Endothelial cell of umbilical vein (primary cell): ENCODE data around the gene GSN. TPM values are rescaled to one million over a fixed set of nuclear protein-coding genes. Genes with fewer than 3 reads are reported as not detected.

ENCODE experiments used
- BruUV-seq: library from RNA; stranded (reverse); fragments of 400-500 nt; replicated peaks from 2 replicates; lab custom pipeline; 2021; lab: Mats Ljungman, UMichigan
- CTCF ChIA-PET: fragments of 300-600, 350-600 bp; sonication (Branson Sonifier 250); formaldehyde crosslinking; loops from one replicate; lab custom pipeline; 2021; ENCODE audit warnings: antibody characterized with exemption, inconsistent platforms; lab: Charles Lee
- POLR2A ChIA-PET: fragments of 300-600, 350-600 bp; sonication (Branson Sonifier 250); formaldehyde crosslinking; loops from one replicate; lab custom pipeline; 2021; ENCODE audit warnings: antibody characterized with exemption, inconsistent platforms; lab: Charles Lee
- DNase-seq: peaks from one replicate; pipeline ENCODE4 v3.0.0-alpha.2; 2011; ENCODE audit warnings: low read depth, low spot score
- FAIRE-seq: peaks from 2 replicates; lab custom pipeline; 2011; peaks lifted over from hg19 to GRCh38; lab: Jason Lieb, UNC
- H2AFZ ChIP-seq: 2 replicates; pipeline ENCODE4 v1.6.0; 2012; ENCODE audit warnings: low read depth, low read length, control low read depth, inconsistent platforms
- H3K27ac ChIP-seq: 2 replicates; pipeline ENCODE4 v1.5.1; 2011; ENCODE audit warnings: low read depth, mild to moderate bottlenecking, control low read depth, low read length, moderate library complexity; ENCODE audit not compliant: insufficient read depth
- H3K27me3 ChIP-seq, 2 experiments: 2 replicates each; pipeline versions ENCODE4 v1.6.0 to v1.6.1; 2011; ENCODE audit warnings: low read length in 2 of 2, mixed read lengths in 1 of 2; ENCODE audit not compliant: control insufficient read depth in 2 of 2, insufficient read depth in 2 of 2
- H3K36me3 ChIP-seq, 2 experiments: 2 replicates in 1 of 2; 3 replicates in 1 of 2; pipeline ENCODE4 v1.5.1; 2011; ENCODE audit warnings: low read length in 2 of 2, mild to moderate bottlenecking in 1 of 2, moderate library complexity in 1 of 2; ENCODE audit not compliant: control insufficient read depth in 2 of 2, insufficient read depth in 2 of 2; ENCODE audit errors: extremely low read depth in 1 of 2
- H3K4me1 ChIP-seq: 3 replicates; pipeline ENCODE4 v1.5.1; 2011; ENCODE audit warnings: mild to moderate bottlenecking, low read length; ENCODE audit not compliant: control insufficient read depth, insufficient read depth; ENCODE audit errors: extremely low read depth
- H3K4me2 ChIP-seq: 2 replicates; pipeline ENCODE4 v1.6.1; 2011; ENCODE audit warnings: low read length, control low read depth, mixed read lengths; ENCODE audit not compliant: insufficient read depth
- H3K4me3 ChIP-seq, 3 experiments: fragments of 200-600 bp in 1 of 3; sonication (generic), shearing (Covaris generic) in 1 of 3; replicated peaks in 1 of 3; 2 replicates each; pipeline ENCODE4 v1.5.1; 2011 to 2016; ENCODE audit warnings: control low read depth in 3 of 3, low read length in 3 of 3, mild to moderate bottlenecking in 2 of 3, inconsistent platforms in 1 of 3, low read depth in 1 of 3, moderate library complexity in 1 of 3; ENCODE audit not compliant: insufficient read depth in 1 of 3
- H3K79me2 ChIP-seq: 2 replicates; pipeline ENCODE4 v1.6.0; 2012; ENCODE audit warnings: low read length, inconsistent platforms; ENCODE audit not compliant: control insufficient read depth, insufficient read depth
- H3K9ac ChIP-seq: replicated peaks from 2 replicates; pipeline ENCODE3; 2011; ENCODE audit warnings: low read length, control low read depth; ENCODE audit not compliant: insufficient read depth; ENCODE audit errors: extremely low read depth
- H3K9me1 ChIP-seq: replicated peaks from 3 replicates; pipeline ENCODE4 v1.6.0; 2011; ENCODE audit warnings: mild to moderate bottlenecking, low read length; ENCODE audit not compliant: control insufficient read depth, insufficient read depth; ENCODE audit errors: extremely low read depth
- H3K9me3 ChIP-seq: replicated peaks from 2 replicates; pipeline ENCODE4 v1.5.1; 2012; ENCODE audit warnings: low read length, inconsistent platforms; ENCODE audit not compliant: control insufficient read depth, insufficient read depth
- H4K20me1 ChIP-seq: replicated peaks from 2 replicates; pipeline ENCODE3; 2011; ENCODE audit warnings: mild to moderate bottlenecking, low read length; ENCODE audit not compliant: control insufficient read depth, insufficient read depth; ENCODE audit errors: extremely low read depth
- CTCF ChIP-seq, 2 donors: IDR thresholded peaks; 1 replicate in 1 of 2; 2 replicates in 1 of 2; pipeline ENCODE4 v1.5.1; 2011; ENCODE audit warnings: low read length in 2 of 2, mild to moderate bottlenecking in 2 of 2, moderate library complexity in 2 of 2, control low read depth in 1 of 2, inconsistent platforms in 1 of 2, low read depth in 1 of 2; ENCODE audit not compliant: insufficient read depth in 1 of 2; ENCODE audit errors: extremely low read depth in 1 of 2
- EZH2 ChIP-seq: IDR thresholded peaks from 2 replicates; pipeline ENCODE4 v1.6.1; 2012; ENCODE audit warnings: borderline replicate concordance, low read depth, mild to moderate bottlenecking, moderate library complexity, low read length, inconsistent platforms; ENCODE audit not compliant: severe bottlenecking
- FOS ChIP-seq: IDR thresholded peaks from 2 replicates; pipeline ENCODE4 v1.6.1; 2011; ENCODE audit warnings: mild to moderate bottlenecking, low read length, moderate library complexity, borderline replicate concordance; ENCODE audit not compliant: insufficient read depth
- GATA2 ChIP-seq: IDR thresholded peaks from 2 replicates; pipeline ENCODE4 v1.7.0; 2011; ENCODE audit warnings: low read depth, mild to moderate bottlenecking, moderate library complexity, mixed read lengths, low read length; ENCODE audit not compliant: insufficient read length, insufficient read depth
- JUN ChIP-seq: IDR thresholded peaks from 2 replicates; pipeline ENCODE4 v1.6.1; 2011; ENCODE audit warnings: borderline replicate concordance, low read depth; ENCODE audit not compliant: insufficient read length, insufficient read depth
- MAX ChIP-seq: IDR thresholded peaks from 2 replicates; pipeline ENCODE4 v1.6.1; 2011; ENCODE audit not compliant: insufficient read depth, insufficient read length
- MYC ChIP-seq: IDR thresholded peaks from one replicate; pipeline ENCODE4 v1.6.1; 2011; ENCODE audit warnings: mild to moderate bottlenecking, low read depth, low read length
- POLR2A ChIP-seq: IDR thresholded peaks from 2 replicates; pipeline ENCODE4 v1.6.1; 2012; ENCODE audit warnings: low read depth, mild to moderate bottlenecking, control low read depth, low read length
- POLR2AphosphoS5 ChIP-seq: IDR thresholded peaks from 2 replicates; pipeline ENCODE4 v1.6.1; 2012; ENCODE audit warnings: low read depth, mild to moderate bottlenecking, control low read depth, low read length, moderate library complexity; ENCODE audit not compliant: insufficient read depth
- dilution Hi-C: fragments of 300-500 bp; cut with MboI; formaldehyde crosslinking; loops from one replicate; pipeline ENCODE4 v1.15.0; 2019; ENCODE audit warnings: low sequenced_read_pairs; ENCODE audit not compliant: extremely low pct_ligation_motif_present
- intact Hi-C: fragments of 100-400 bp; cut with micrococcal nuclease; formaldehyde crosslinking; loops from one replicate; pipeline ENCODE4 v1.10.0; 2022
- polyA plus RNA-seq, 4 experiments: library from polyadenylated mRNA; depleted of rRNA in 3 of 4; stranded (reverse) in 3 of 4; unstranded in 1 of 4; fragments of >200 nt; gene quantifications; 2 replicates each; pipeline versions ENCODE4 v1.2.1 to v1.2.3, GENCODE V29; 2011 to 2012; ENCODE audit warnings: missing spikeins in 1 of 4
- total RNA-seq: library from RNA; stranded (reverse); gene quantifications from 2 replicates; pipeline ENCODE4 v1.2.3, GENCODE V29; 2021

GSN gene
- total and polyA plus RNA-seq, 2 donors (not counting 3 experiments of a cell fraction or from before 2014, with no cell fraction given): 130 to 232 TPM

- BruUV-seq: no TSS peak
- H3K79me2 ChIP-seq: no peaks in the 10 kb centered on the region
- no peak for TF ChIP-seq FOS
- TF ChIP-seq GATA2: no peak
- TF ChIP-seq EZH2: no peak
- TF ChIP-seq POLR2A: no peak
- TF ChIP-seq MYC: no peak
- no peak for TF ChIP-seq POLR2AphosphoS5
- TF ChIP-seq JUN: no peak
- no peak for TF ChIP-seq MAX
- no peak for TF ChIP-seq CTCF (IDR thresholded peaks at IDR 0.05; ENCODE audit: extremely low read depth in 1 of 2, insufficient read depth in 1 of 2, low read depth in 1 of 2, low read length in 2 of 2)
- H3K4me3 ChIP-seq: no peak overlapping the region
- no peak overlapping the region for H3K9ac ChIP-seq
- no peak overlapping the region for H2AFZ ChIP-seq
- H3K4me1 ChIP-seq: peaks cover 15% of the 10 kb centered on the region
- no peaks in the 10 kb centered on the region for H3K9me3 ChIP-seq
- H4K20me1 ChIP-seq: no peaks in the 10 kb centered on the region
- ChIA-PET CTCF (interaction anchor here (1.6 to 4.5 kb wide), 2 partner anchors 9 to 82 kb away, joined by 4 to 33 read pairs; no protein-coding TSS in a partner anchor), POLR2A (no interaction called here)
- intact Hi-C loops: no loop called here
- dilution Hi-C loops: no loop called here
- no peaks in the 10 kb centered on the region for H3K27me3 ChIP-seq
- H3K36me3 ChIP-seq: no peaks in the 10 kb centered on the region
- no peak overlapping the region for H3K4me2 ChIP-seq
- DNase-seq (no peak), FAIRE-seq (no peak)
- H3K9me1 ChIP-seq: no peaks in the 10 kb centered on the region
- no peak overlapping the region for H3K27ac ChIP-seq
Measured at GRCh38 chr9:121295662-121296191, 27.8 kb downstream of the GSN start.
